Fibroblast of skin of left biceps (primary cell): ENCODE data around the gene INCA1.

Experiments used
- DNase-seq, 2 experiments: peaks; one replicate each; pipeline ENCODE4 v3.0.0-alpha.2; 2013; ENCODE audit warnings: low read depth in 2 of 2

INCA1 gene

GRCh38 chr17:4971826-4972225 is 25.5 kb downstream of the INCA1 start:
- no peak for DNase-seq

- no peak for DNase-seq
These were observed 27.0 kb downstream of the INCA1 start for GRCh38 chr17:4970273-4970672.

- no peak for DNase-seq
These were observed 27.7 kb downstream of the INCA1 start for GRCh38 chr17:4969551-4970173.

GRCh38 chr17:4969047-4969550 is 28.2 kb downstream of the INCA1 start:
- peak; percentile 89 for DNase-seq

- DNase-seq, result no peak
These were observed 28.8 kb downstream of the INCA1 start for GRCh38 chr17:4968486-4969046.

GRCh38 chr17:4967539-4968485 is 29.5 kb downstream of the INCA1 start, which contains the start of gene SPAG7:
Gene SPAG7, minus strand, starts transcription at chr17:4967817. Its CDS starts 13 bp downstream, at chr17:4967804.
- DNase-seq, result peak; percentile 94 to 95

- DNase-seq, result peak; percentile 99
These were observed 30.3 kb downstream of the INCA1 start for GRCh38 chr17:4966844-4967538.

GRCh38 chr17:4965311-4965986 is 31.9 kb downstream of the INCA1 start:
- no peak for DNase-seq

GRCh38 chr17:4960279-4960922 is 36.9 kb downstream of the INCA1 start:
- no peak for DNase-seq

- no peak for DNase-seq
These were observed 37.9 kb downstream of the INCA1 start for GRCh38 chr17:4959261-4959965.

- DNase-seq, result no peak
These were observed 39.2 kb downstream of the INCA1 start for GRCh38 chr17:4958102-4958501.

GRCh38 chr17:4956493-4957061 is 40.7 kb downstream of the INCA1 start:
- no peak for DNase-seq

- DNase-seq, result no peak
These were observed 42.2 kb downstream of the INCA1 start for GRCh38 chr17:4955091-4955490.

GRCh38 chr17:4953451-4953961 is 43.8 kb downstream of the INCA1 start:
- DNase-seq, result no peak

- DNase-seq, result no peak
These were observed 45.8 kb downstream of the INCA1 start for GRCh38 chr17:4951486-4951885.

- DNase-seq, result no peak
These were observed 46.5 kb downstream of the INCA1 start, which contains the start of gene ENO3 for GRCh38 chr17:4950746-4951204. Gene ENO3, plus strand, starts transcription at chr17:4951119. Its CDS starts 711 bp downstream, at chr17:4951830.

- DNase-seq, result no peak
These were observed 47.1 kb downstream of the INCA1 start for GRCh38 chr17:4950075-4950745.

- DNase-seq, result no peak
These were observed 47.8 kb downstream of the INCA1 start for GRCh38 chr17:4949321-4950074.
